Right lobe of liver (tissue), 4 donors: ENCODE results near the gene BAZ2A.

ENCODE experiments used
- POLR2A ChIP-seq: fragments of 450-650 bp; IDR thresholded peaks from one replicate; pipeline ENCODE4 v1.6.1; 2017; ENCODE audit warnings: antibody characterized with exemption, mild to moderate bottlenecking
- TF ChIP-seq, protein P1 (sequence below), 4 donors: fragments of 200-600 bp in 3 of 4; fragments of 450-650 bp in 1 of 4; IDR thresholded peaks; one replicate each; pipeline versions ENCODE4 v1.5.1 to v1.8.0; 2016 to 2022; ENCODE audit warnings: antibody characterized with exemption in 4 of 4, mild to moderate bottlenecking in 2 of 4
- donor health status: DM: no; HTN: no; CAD: no.
- donor health status: DM: no; HTN: no; CAD: no.
- donor health status: DM: no; HTN: yes; CAD: no.

DNA sequence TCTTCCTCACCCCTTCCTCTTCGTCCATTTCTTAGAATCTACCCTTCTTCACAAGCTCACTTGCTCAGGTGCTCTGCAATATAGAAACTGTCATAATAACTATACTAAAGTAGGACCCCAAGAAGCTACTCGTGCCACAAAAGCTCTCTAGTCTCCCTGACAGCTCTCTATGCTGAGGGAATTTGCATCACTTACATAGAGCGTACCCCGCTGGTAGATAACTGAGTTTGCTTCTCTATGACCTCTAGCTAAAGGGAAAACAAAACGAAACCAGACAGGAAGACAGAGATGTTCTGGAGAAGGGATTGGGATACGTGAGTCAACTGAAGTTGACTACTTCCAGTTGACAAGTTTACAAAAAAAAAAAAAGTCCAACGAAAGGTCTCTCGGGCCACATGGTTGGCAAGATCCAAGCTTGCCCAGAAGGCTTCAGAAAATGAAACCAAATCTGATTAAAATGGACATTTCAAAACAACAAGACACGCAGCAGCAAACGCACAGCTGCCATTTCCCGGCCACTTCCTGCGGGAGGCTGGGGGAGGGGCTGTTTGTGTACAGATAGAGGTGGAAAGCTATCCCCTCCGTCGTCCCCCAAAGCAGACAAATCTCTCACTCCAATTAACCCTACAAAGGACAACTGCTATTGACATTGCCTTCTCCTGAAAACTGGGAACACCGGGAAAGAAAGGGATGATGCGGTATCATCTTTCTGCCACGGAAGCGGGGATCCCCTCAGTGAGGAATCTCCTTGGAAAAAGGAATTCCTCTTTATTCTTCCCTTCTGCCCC lies 1.3 kb downstream of the BAZ2A start:
- TF ChIP-seq, protein P1, sequence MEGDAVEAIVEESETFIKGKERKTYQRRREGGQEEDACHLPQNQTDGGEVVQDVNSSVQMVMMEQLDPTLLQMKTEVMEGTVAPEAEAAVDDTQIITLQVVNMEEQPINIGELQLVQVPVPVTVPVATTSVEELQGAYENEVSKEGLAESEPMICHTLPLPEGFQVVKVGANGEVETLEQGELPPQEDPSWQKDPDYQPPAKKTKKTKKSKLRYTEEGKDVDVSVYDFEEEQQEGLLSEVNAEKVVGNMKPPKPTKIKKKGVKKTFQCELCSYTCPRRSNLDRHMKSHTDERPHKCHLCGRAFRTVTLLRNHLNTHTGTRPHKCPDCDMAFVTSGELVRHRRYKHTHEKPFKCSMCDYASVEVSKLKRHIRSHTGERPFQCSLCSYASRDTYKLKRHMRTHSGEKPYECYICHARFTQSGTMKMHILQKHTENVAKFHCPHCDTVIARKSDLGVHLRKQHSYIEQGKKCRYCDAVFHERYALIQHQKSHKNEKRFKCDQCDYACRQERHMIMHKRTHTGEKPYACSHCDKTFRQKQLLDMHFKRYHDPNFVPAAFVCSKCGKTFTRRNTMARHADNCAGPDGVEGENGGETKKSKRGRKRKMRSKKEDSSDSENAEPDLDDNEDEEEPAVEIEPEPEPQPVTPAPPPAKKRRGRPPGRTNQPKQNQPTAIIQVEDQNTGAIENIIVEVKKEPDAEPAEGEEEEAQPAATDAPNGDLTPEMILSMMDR (IDR thresholded peaks at IDR 0.05) = no peak
- TF ChIP-seq POLR2A = peak; percentile 32
